ENCODE measurements around the gene IFNA8.
"Not testable (repeated sequence)": the region's sequence is repeated elsewhere in the genome, so short reads cannot be mapped to it uniquely, and the experiment has no call there.

Gene IFNA8

GRCh38 chr9:21408817-21409216, at the start of gene IFNA8:
Gene IFNA8, plus strand, starts transcription at chr9:21409117. Its CDS starts 60 bp downstream, at chr9:21409177.
- no peak for DNase-seq (ENCODE audit: low read depth in 2 of 2)

GRCh38 chr9:21362287-21362686, 46.6 kb upstream of the IFNA8 start:
- DNase-seq (ENCODE audit: low read depth in 2 of 2): no peak

- not testable (repeated sequence) for DNase-seq (ENCODE audit: low read depth in 2 of 2)
Observed at GRCh38 chr9:21367169-21367568, 41.7 kb upstream of the IFNA8 start.

GRCh38 chr9:21367957-21368356, 41.0 kb upstream of the IFNA8 start, which contains the start of gene IFNA13:
Gene IFNA13, minus strand, starts transcription at chr9:21368057. Its CDS starts 47 bp downstream, at chr9:21368010.
- DNase-seq (ENCODE audit: low read depth in 2 of 2): no peak

GRCh38 chr9:21371467-21371866, 37.5 kb upstream of the IFNA8 start:
- DNase-seq (ENCODE audit: low read depth in 2 of 2): not testable (repeated sequence)

GRCh38 chr9:21381448-21382339, 27.2 kb upstream of the IFNA8 start:
- DNase-seq (ENCODE audit: low read depth in 2 of 2): no peak

- DNase-seq (ENCODE audit: low read depth in 2 of 2): no peak
Observed at GRCh38 chr9:21383627-21384026, 25.3 kb upstream of the IFNA8 start.

- no peak for DNase-seq (ENCODE audit: low read depth in 2 of 2)
Observed at GRCh38 chr9:21385131-21385670, 23.7 kb upstream of the IFNA8 start, which contains the start of gene IFNA2. Gene IFNA2, minus strand, starts transcription at chr9:21385398. Its CDS starts 69 bp downstream, at chr9:21385329.

- no peak for DNase-seq (ENCODE audit: low read depth in 2 of 2)
Observed at GRCh38 chr9:21392270-21392669, 16.6 kb upstream of the IFNA8 start.

- DNase-seq (ENCODE audit: low read depth in 2 of 2): peak; percentile 31 to 38
Observed at GRCh38 chr9:21395778-21396717, 12.9 kb upstream of the IFNA8 start.

GRCh38 chr9:21398955-21399489, 9.9 kb upstream of the IFNA8 start:
- DNase-seq (ENCODE audit: low read depth in 2 of 2): no peak

- no peak for DNase-seq (ENCODE audit: low read depth in 2 of 2)
Observed at GRCh38 chr9:21399956-21400355, 9.0 kb upstream of the IFNA8 start.

- DNase-seq (ENCODE audit: low read depth in 2 of 2): no peak
Observed at GRCh38 chr9:21402386-21403251, 6.3 kb upstream of the IFNA8 start.

- no peak for DNase-seq (ENCODE audit: low read depth in 2 of 2)
Observed at GRCh38 chr9:21404146-21404545, 4.8 kb upstream of the IFNA8 start.

GRCh38 chr9:21412107-21412506, 3.2 kb downstream of the IFNA8 start:
- no peak for DNase-seq (ENCODE audit: low read depth in 2 of 2)

GRCh38 chr9:21413151-21413550, 4.2 kb downstream of the IFNA8 start:
- DNase-seq (ENCODE audit: low read depth in 2 of 2): no peak

- no peak for DNase-seq (ENCODE audit: low read depth in 2 of 2)
Observed at GRCh38 chr9:21413624-21414023, 4.7 kb downstream of the IFNA8 start.

- no peak for DNase-seq (ENCODE audit: low read depth in 2 of 2)
Observed at GRCh38 chr9:21414220-21414940, 5.5 kb downstream of the IFNA8 start.

- no peak for DNase-seq (ENCODE audit: low read depth in 2 of 2)
Observed at GRCh38 chr9:21415493-21416267, 6.8 kb downstream of the IFNA8 start.
